GM12873 (cell line): Measurements from ENCODE around the gene ASCC3.

Experiments
- CTCF ChIP-seq: IDR thresholded peaks from 2 replicates; pipeline ENCODE4 v1.5.1; 2012; ENCODE audit warnings: low read depth, mild to moderate bottlenecking, moderate library complexity, low read length, control low read depth; ENCODE audit not compliant: insufficient read depth; ENCODE audit errors: missing control alignments

ASCC3 gene

GRCh38 chr6:100506651-100507050 lies 374.5 kb downstream of the ASCC3 start:
- no peak for TF ChIP-seq CTCF

DNA sequence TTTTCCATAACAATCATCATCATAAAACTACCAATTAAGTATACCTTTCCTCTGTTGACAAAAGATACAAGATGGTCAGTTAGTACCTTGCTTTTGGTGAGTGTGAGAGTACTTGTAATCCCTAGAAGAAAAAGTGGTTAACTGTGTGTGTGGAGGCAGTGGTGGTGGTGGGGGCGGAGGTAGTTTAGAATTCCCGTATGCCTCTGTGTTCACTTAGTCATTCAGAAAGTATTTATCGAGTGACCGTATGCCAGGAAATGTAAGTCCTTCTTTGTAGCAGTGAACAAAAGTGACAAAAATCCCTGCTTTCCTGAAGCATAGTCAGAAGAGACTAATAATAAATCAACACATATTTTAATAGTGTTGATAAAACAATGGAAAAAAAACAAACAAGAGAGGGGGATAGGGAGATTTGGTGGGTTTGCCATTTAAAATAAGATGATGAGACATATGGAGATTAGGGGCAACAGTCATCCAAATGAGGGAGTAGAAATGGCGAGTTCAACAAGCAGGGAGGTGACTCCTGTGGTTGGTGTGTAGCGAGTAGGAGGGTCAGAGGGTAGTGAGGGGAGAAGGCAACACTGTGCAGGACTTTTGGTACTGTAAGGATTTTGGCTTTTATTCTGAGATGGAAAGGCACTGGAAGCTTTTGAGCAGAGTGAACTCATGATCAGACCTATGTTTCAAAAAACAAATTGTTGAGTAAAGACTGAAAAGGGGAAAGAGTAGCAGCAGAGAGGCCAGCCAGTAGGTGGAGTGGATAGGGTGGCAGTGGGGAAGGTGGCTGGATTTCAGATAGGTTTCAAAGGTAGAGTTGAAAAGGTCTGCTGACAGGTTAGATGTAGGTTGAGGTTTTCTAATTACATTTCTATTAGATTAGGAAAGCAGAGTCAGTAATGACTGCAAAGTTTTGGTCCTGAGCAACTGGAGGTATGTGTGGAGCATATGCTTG lies 376.1 kb downstream of the ASCC3 start:
- no peak for TF ChIP-seq CTCF

- TF ChIP-seq CTCF = no peak
Measured at GRCh38 chr6:100503043-100503705, 378.0 kb downstream of the ASCC3 start.

DNA sequence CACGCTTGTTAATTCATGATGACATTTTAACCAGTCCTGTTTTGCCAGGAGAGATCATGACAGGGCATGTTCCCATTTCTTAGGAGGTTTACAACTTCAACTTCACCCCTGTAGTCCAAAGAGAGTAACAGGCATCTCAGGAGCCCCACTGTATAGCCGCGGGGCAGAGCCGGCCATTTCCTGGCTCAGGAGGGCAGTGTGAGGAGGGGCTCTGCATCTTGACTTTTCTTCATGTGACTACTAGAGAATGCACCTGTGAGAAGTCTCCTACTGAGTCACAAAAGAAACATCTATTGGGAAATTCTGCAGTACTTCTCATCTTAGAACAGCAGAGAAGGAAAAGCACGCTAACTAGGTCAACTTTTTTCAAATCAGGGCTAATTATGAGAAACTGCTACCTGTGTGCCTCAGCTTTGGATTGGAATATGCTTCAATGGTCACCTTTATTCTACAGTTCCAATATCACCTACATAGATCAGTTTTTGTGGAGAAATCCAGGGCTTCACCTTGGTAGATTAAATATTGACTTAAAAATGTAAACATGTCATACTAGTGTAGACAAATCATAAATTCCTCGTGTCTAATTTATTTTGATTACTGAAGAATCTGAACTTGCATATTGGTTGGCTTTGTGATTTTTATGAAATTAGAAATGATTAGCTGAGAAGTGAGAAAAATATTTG lies 387.8 kb downstream of the ASCC3 start:
- TF ChIP-seq CTCF = no peak

- no peak for TF ChIP-seq CTCF
Measured at GRCh38 chr6:100491952-100492670, 389.0 kb downstream of the ASCC3 start.

- TF ChIP-seq CTCF = no peak
Measured at GRCh38 chr6:100490065-100490464, 391.1 kb downstream of the ASCC3 start.

DNA sequence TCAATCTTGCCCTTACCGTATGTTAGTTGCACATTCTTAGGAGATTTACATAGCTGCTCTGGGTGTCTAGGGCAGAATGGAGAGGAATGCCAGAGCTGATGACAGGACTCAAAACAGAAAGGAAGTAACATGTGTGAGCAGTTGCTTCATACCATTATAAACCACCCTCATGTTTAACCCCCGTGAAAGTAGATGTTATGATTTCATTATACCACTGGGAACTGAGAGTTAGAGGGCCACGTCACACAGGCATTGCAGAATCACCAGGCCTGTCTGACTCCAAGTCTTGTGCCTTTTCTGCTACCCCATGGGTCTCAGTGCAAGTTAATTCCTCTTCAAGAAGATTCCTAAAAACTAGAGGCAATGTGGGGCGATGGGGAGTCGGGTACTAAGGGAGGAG lies 392.9 kb downstream of the ASCC3 start:
- TF ChIP-seq CTCF = no peak
